GM12801 (cell line): ENCODE measurements around the gene ZDHHC24.

Source experiments
- TF ChIP-seq, protein P1 (sequence below): IDR thresholded peaks from one replicate; pipeline ENCODE4 v1.5.1; 2011; ENCODE audit warnings: control low read depth; ENCODE audit not compliant: insufficient read length; ENCODE audit errors: extremely low read depth

ZDHHC24 gene

DNA sequence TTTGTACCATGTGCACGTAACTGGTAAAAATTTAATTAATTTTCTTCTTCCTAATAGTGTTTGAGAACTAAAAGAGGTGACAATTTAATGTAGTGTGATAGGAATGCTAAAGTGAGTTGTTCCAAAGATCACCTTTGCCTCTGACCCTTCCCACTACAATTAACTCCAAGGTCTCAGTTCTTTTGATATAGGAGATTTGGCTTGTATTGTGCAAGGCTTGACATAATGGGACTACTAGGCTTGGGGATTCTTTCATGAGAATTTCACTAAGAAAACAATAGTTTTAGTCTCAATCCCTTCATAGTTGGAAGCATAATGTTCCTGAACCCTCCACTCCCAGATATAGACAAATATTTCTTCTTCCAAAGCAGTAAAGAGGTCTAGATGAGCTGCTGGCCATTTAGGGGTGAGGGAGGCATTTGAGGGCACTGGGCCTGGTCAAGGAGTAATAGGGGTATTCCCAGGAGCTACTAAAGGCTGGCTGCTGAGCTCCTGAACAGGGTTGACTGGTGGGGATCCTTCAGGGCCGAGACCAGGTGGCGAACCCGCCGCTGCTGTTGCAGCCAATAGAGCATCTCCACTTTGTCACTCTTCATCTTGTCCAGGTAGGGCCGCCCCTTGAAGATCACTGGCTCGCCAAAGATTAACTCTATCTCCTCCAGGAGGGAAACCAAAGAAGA, 44.3 kb upstream of the ZDHHC24 start:
- TF ChIP-seq, protein P1, sequence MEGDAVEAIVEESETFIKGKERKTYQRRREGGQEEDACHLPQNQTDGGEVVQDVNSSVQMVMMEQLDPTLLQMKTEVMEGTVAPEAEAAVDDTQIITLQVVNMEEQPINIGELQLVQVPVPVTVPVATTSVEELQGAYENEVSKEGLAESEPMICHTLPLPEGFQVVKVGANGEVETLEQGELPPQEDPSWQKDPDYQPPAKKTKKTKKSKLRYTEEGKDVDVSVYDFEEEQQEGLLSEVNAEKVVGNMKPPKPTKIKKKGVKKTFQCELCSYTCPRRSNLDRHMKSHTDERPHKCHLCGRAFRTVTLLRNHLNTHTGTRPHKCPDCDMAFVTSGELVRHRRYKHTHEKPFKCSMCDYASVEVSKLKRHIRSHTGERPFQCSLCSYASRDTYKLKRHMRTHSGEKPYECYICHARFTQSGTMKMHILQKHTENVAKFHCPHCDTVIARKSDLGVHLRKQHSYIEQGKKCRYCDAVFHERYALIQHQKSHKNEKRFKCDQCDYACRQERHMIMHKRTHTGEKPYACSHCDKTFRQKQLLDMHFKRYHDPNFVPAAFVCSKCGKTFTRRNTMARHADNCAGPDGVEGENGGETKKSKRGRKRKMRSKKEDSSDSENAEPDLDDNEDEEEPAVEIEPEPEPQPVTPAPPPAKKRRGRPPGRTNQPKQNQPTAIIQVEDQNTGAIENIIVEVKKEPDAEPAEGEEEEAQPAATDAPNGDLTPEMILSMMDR, result no peak

DNA sequence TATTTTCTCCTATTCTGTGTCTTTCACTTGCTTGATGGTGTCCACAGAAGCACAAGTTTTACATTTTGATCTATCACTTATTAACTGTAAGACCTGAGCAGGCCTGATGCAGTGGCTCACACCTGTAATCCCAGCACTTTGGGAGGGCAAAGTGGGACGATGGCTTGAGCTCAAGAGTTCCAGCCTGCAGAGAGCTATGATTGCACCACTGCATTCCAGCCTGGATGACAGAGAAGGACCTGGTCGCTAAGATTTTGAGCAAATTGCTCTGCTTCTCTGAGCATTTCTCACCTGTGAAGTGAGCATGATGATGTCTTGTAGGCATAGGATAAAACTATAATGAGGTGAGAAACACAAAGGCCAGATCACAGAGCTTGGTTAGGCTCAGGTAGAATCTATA, 40.3 kb upstream of the ZDHHC24 start:
- TF ChIP-seq, protein P1, result no peak

DNA sequence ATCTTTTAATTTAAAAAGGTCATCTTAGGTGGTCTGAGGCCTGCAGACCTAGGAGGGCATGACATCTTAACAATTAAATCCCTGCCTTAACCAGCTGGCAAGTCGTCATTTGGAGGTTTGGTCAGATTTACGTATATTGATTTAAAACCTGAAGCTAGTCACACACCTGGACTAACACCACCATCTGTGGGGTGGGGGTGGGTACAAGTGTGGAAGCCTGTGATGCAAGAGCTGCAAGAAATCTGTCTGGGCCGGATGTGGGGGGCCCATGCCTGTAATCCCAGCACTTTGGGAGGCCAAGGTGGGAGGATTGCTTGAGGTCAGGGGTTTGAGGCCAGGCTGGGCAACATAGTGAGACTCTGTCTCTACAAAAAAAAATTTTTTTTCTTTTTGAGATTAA, 35.4 kb upstream of the ZDHHC24 start:
- TF ChIP-seq, protein P1, result no peak

DNA sequence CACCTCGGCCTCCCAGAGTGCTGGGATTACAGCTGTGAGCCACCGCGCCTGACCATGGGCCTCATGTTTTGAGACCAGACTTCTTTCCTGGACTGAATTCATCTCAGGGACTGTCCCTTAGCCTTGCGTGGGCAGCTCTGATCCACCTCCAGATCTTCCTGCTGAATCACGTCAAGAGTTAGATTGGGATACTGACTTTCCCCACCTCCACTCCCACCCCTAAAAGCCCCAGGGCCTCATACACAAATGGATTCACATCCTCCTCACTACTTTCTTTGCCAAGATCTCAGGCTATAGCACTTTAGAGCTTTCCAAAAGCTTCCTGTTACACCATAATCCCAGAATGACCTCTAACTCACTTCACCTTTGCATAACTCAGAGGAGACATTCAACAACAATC, 35.0 kb upstream of the ZDHHC24 start:
- TF ChIP-seq, protein P1, result no peak

DNA sequence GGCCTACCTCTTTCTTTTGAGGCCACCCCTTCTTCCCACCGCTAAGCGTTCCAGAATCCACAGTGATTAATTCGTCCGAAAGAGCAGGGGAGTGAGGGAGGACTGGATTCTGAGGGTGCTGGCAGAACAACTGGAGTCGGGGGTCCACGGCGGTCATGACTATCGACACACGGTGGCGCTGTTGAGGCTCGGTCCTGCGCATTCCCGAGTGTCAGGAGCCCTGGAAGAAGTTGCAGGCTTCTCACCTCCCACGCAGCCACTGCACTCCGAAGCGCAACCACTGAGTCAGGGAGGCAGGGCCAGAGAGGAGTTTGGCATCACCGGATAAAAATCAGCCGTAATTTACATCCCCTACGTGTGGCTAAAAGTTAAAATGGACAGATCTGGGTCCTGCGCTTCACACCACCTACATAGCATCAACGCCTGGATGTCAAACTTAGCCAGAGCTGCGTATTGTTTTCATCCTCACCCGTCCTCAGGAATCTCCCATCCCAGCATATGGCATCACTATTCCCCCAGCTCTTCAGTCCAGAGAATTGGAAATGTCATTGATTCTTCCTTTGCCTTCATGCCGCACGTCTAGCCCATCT, 33.3 kb upstream of the ZDHHC24 start:
- TF ChIP-seq, protein P1, result no peak

DNA sequence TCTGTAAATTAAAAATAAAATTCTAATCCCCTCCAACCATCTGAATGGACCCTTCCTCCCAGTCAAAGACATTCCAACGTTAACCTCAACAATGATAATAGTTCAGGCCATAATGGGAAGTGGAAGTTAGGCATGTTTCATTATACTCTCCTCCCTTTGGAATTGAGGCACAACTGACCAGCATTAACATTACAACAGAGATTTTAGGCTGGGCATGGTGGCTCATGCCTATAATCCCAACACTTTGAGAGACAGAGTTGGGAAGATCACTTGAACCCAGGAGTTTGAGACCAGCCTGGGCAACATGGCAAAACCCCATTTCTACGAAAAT, 25.0 kb upstream of the ZDHHC24 start:
- TF ChIP-seq, protein P1, result no peak

DNA sequence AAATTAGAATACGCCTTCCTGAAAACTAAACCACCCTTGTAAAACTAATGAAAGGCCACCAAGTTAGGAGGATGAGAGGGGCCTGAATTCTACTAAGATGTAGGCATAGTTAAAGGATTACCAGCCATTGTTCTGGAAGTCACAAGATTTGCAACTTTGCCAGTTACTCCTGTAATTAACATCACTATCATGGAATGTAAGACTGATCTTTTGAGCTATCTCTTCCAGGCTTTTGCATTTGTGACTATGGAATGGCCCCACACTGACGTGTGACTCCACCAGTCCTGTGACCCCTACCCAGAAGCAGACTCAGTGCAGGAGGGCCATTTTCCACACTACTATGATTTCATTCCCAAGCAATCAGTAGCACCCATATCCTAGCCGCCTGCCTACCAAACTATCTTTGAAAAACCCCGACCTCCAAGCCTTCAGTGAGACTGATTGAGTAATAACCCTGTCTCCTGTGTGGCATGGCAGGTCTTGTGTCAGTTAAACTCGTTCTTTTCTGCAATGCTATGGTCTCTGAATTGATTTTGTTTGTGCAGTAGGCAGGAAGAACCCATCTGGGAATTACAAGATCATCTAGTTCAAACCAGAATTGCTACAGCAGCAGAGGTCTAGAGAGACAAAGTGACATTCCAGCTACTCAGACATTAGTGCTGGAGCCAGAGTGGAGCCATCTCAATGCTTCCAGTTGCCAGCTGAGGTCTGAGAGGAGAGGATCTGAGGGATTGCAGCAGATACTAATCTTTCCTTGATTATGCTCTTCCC, 24.4 kb upstream of the ZDHHC24 start:
- TF ChIP-seq, protein P1, result no peak
